HepG2 (cell line): ENCODE measurements around the gene EDN2. TPM values are rescaled to one million over a fixed set of nuclear protein-coding genes. Genes with fewer than 3 reads are reported as not detected.
A peak's percentile ranks its signal among the peaks of the same experiment; 100 is the strongest.

Experiments
- ATAC-seq: fragments of 200-7000 bp; cut with Tn5 transposase; 3 replicates; pipeline ENCODE4 v1.9.1; 2020; ENCODE audit warnings: mild to moderate bottlenecking, moderate library complexity
- BruUV-seq: library from RNA; stranded (reverse); fragments of 400-500 nt; replicated peaks from 2 replicates; lab custom pipeline; 2021; lab: Mats Ljungman, UMichigan
- CTCF ChIA-PET: fragments of 300-600 bp; formaldehyde crosslinking; extraction: SDS; loops from one replicate; lab custom pipeline; 2021; ENCODE audit warnings: low total read pairs, inconsistent platforms, low intra/inter-chr PET ratio; lab: Yijun Ruan, JAX
- POLR2A ChIA-PET: fragments of 350-600 bp; sonication (Branson Sonifier 250); formaldehyde crosslinking; loops from one replicate; lab custom pipeline; 2020; ENCODE audit warnings: antibody characterized with exemption, inconsistent platforms; lab: Yijun Ruan, JAX
- DNase-seq: peaks from one replicate; pipeline ENCODE4 v3.0.0-alpha.2; 2015; ENCODE audit warnings: low spot score
- FAIRE-seq: peaks from 3 replicates; lab custom pipeline; 2011; peaks lifted over from hg19 to GRCh38; lab: Jason Lieb, UNC
- H2AFZ ChIP-seq: one replicate; pipeline ENCODE4 v1.6.1; 2011; ENCODE audit warnings: low read length, inconsistent platforms
- H3K27ac ChIP-seq: fragments of 300-600 bp; 3 replicates; pipeline ENCODE4 v1.8.0; 2011; ENCODE audit warnings: mixed run types, mild to moderate bottlenecking, mixed read lengths, low read length, inconsistent platforms; ENCODE audit not compliant: insufficient read depth; ENCODE audit errors: extremely low read length
- H3K27me3 ChIP-seq, 2 experiments: fragments of 200-600 bp in 1 of 2; 2 replicates in 1 of 2; 3 replicates in 1 of 2; pipeline versions ENCODE4 v1.6.0 to v1.8.0; 2011; ENCODE audit warnings: low read length in 2 of 2, mild to moderate bottlenecking in 2 of 2, moderate library complexity in 2 of 2, inconsistent platforms in 1 of 2; ENCODE audit not compliant: insufficient read depth in 2 of 2, control insufficient read depth in 1 of 2
- H3K36me3 ChIP-seq, 2 experiments: fragments of 200-600 bp in 1 of 2; replicated peaks in 1 of 2; 2 replicates in 1 of 2; 3 replicates in 1 of 2; pipeline versions ENCODE4 v1.5.1 to v1.8.0; 2011; ENCODE audit warnings: low read length in 2 of 2, inconsistent platforms in 1 of 2; ENCODE audit not compliant: insufficient read depth in 2 of 2, control insufficient read depth in 1 of 2
- H3K4me1 ChIP-seq: 2 replicates; pipeline ENCODE4 v1.5.1; 2012; ENCODE audit warnings: low read length, inconsistent platforms; ENCODE audit not compliant: insufficient read depth
- H3K4me2 ChIP-seq: 2 replicates; pipeline ENCODE4 v1.6.0; 2011; ENCODE audit warnings: low read depth, low read length, inconsistent platforms
- H3K4me3 ChIP-seq, 3 experiments: fragments of 200-600 bp in 1 of 3; sonication (generic), shearing (Covaris generic) in 1 of 3; replicated peaks in 1 of 3; 2 replicates each; pipeline ENCODE4 v1.5.1; 2011 to 2016; ENCODE audit warnings: low read length in 3 of 3, inconsistent platforms in 2 of 3, low read depth in 2 of 3, mild to moderate bottlenecking in 2 of 3, control low read depth in 1 of 3, mixed read lengths in 1 of 3; ENCODE audit not compliant: insufficient read depth in 1 of 3
- H3K79me2 ChIP-seq: one replicate; pipeline ENCODE4 v1.6.1; 2011; ENCODE audit warnings: low read length, inconsistent platforms; ENCODE audit not compliant: insufficient read depth
- H3K9ac ChIP-seq: 2 replicates; pipeline ENCODE4 v1.6.0; 2011; ENCODE audit warnings: mild to moderate bottlenecking, low read depth, low read length, inconsistent platforms; ENCODE audit not compliant: insufficient read depth
- H3K9me3 ChIP-seq: 2 replicates; pipeline ENCODE4 v1.5.1; 2012; ENCODE audit warnings: mild to moderate bottlenecking, low read length
- H4K20me1 ChIP-seq: 2 replicates; pipeline ENCODE4 v1.6.0; 2011; ENCODE audit warnings: inconsistent platforms, mild to moderate bottlenecking, low read length, moderate library complexity; ENCODE audit not compliant: insufficient read depth
- ATF5 ChIP-seq: sonication (generic); formaldehyde crosslinking; IDR thresholded peaks from 2 replicates; pipeline ENCODE4 v1.4.0; 2020; ENCODE audit warnings: mild to moderate bottlenecking, low read depth, missing genetic modification reagents
- CREM ChIP-seq, 2 experiments: sonication (generic) in 1 of 2; formaldehyde crosslinking in 1 of 2; IDR thresholded peaks; 2 replicates each; pipeline versions ENCODE4 v1.4.0 to v1.6.1; 2016 to 2020; ENCODE audit warnings: antibody characterized with exemption in 1 of 2, mild to moderate bottlenecking in 1 of 2, missing genetic modification reagents in 1 of 2
- ETV5 ChIP-seq: IDR thresholded peaks from 2 replicates; pipeline ENCODE4 v1.6.1; 2018; ENCODE audit warnings: missing biosample characterization, missing genetic modification reagents, inconsistent platforms, borderline replicate concordance
- KDM2A ChIP-seq: sonication (generic); formaldehyde crosslinking; IDR thresholded peaks from 2 replicates; pipeline ENCODE4 v1.4.0; 2020; ENCODE audit warnings: low read depth, missing genetic modification reagents, borderline replicate concordance
- SMYD3 ChIP-seq: sonication (generic); formaldehyde crosslinking; IDR thresholded peaks from 2 replicates; pipeline ENCODE4 v1.8.1; 2023; ENCODE audit warnings: mild to moderate bottlenecking, missing genetic modification reagents
- SNAI1 ChIP-seq: sonication (generic); formaldehyde crosslinking; IDR thresholded peaks from 2 replicates; pipeline ENCODE4 v1.5.0; 2020; ENCODE audit warnings: mild to moderate bottlenecking, missing genetic modification reagents, borderline replicate concordance
- ZNF251 ChIP-seq: sonication (generic); formaldehyde crosslinking; IDR thresholded peaks from 2 replicates; pipeline ENCODE4 v1.9.0; 2021; ENCODE audit warnings: mild to moderate bottlenecking, missing genetic modification reagents
- ZNF468 ChIP-seq: sonication (generic); formaldehyde crosslinking; IDR thresholded peaks from 2 replicates; pipeline ENCODE4 v1.8.0; 2022; ENCODE audit warnings: mild to moderate bottlenecking, moderate library complexity, missing genetic modification reagents
- ZNF512B ChIP-seq: sonication (generic); formaldehyde crosslinking; IDR thresholded peaks from 2 replicates; pipeline ENCODE4 v1.5.1; 2020; ENCODE audit warnings: missing genetic modification reagents, mild to moderate bottlenecking, borderline replicate concordance
- ZNF776 ChIP-seq: sonication (generic); formaldehyde crosslinking; IDR thresholded peaks from 2 replicates; pipeline ENCODE4 v1.4.0; 2020; ENCODE audit warnings: mild to moderate bottlenecking, missing genetic modification reagents
- ZNF788 ChIP-seq: sonication (generic); formaldehyde crosslinking; IDR thresholded peaks from 2 replicates; pipeline ENCODE4 v1.5.0; 2020; ENCODE audit warnings: mild to moderate bottlenecking, missing genetic modification reagents, borderline replicate concordance
- ZSCAN30 ChIP-seq: sonication (generic); formaldehyde crosslinking; IDR thresholded peaks from 2 replicates; pipeline ENCODE4 v1.5.0; 2020; ENCODE audit warnings: mild to moderate bottlenecking, missing genetic modification reagents
- WGBS: methylation state at CpG from one replicate; pipeline ENCODE4 v1.1.6; 2017; ENCODE audit warnings: low lambda C conversion rate; 5-methylcytosine and 5-hydroxymethylcytosine counted together
- in situ Hi-C: cut with HindIII; loops from 2 replicates; pipeline ENCODE4 v1.10.0; 2017; ENCODE audit warnings: low pct_unique_long_range_greater_than_20kb; ENCODE audit not compliant: extremely low pct_ligation_motif_present
- intact Hi-C: fragments of 100-400 bp; cut with micrococcal nuclease; formaldehyde crosslinking; loops from one replicate; pipeline ENCODE4 v1.10.0; 2022; ENCODE audit not compliant: unreplicated experiment
- polyA plus RNA-seq, 8 experiments: library from polyadenylated mRNA; depleted of rRNA in 3 of 8; stranded (reverse) in 7 of 8; unstranded in 1 of 8; fragments of >200 nt; fragmentation: Illumina TruSeq in 4 of 8; extraction: Trizol in 4 of 8; gene quantifications; 2 replicates each; pipeline versions ENCODE4 v1.2.1 to v1.2.3, GENCODE V29; 2011 to 2016; ENCODE audit warnings: low read depth in 4 of 8, missing spikeins in 1 of 8, mixed read lengths in 1 of 8; ENCODE audit not compliant: insufficient read depth in 1 of 8
- total RNA-seq, 5 experiments: library from RNA; depleted of rRNA; stranded (reverse); fragments of >200 nt; fragmentation: Illumina TruSeq; extraction: Trizol; gene quantifications; 2 replicates each; pipeline ENCODE4 v1.2.3, GENCODE V29; 2016; ENCODE audit warnings: low read depth in 1 of 5
- TF ChIP-seq, protein P1 (sequence below): sonication (generic); formaldehyde crosslinking; IDR thresholded peaks from 2 replicates; pipeline ENCODE4 v1.4.0; 2020; ENCODE audit warnings: missing genetic modification reagents
- TF ChIP-seq, protein P2 (sequence below): sonication (generic); formaldehyde crosslinking; IDR thresholded peaks from 2 replicates; pipeline ENCODE4 v1.4.0; 2020; ENCODE audit warnings: missing genetic modification reagents

The EDN2 gene
- total and polyA plus RNA-seq, 2 of the 13 experiments (the other 11 are each of a cell fraction or from before 2014, with no cell fraction given), result not detected

DNA sequence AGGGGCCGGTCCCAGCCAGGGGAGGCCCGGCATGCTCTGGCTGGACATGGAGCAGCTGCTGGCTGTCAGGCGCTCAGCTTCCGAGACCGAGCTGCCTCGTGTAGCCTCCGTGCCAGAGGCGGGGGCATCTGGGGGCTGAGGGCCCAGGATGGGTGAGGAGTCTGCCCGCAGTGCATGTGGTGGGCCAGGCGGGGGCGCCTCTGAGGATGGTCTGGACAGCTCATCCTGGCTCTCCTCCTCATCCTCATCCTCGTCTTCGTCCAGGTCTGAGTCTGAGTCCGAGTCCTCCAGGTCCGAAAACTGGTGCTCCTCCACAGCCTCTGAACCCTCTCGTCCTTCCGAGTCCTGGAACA, 28.9 kb upstream of the EDN2 start (continued):
- TF ChIP-seq, protein P1, sequence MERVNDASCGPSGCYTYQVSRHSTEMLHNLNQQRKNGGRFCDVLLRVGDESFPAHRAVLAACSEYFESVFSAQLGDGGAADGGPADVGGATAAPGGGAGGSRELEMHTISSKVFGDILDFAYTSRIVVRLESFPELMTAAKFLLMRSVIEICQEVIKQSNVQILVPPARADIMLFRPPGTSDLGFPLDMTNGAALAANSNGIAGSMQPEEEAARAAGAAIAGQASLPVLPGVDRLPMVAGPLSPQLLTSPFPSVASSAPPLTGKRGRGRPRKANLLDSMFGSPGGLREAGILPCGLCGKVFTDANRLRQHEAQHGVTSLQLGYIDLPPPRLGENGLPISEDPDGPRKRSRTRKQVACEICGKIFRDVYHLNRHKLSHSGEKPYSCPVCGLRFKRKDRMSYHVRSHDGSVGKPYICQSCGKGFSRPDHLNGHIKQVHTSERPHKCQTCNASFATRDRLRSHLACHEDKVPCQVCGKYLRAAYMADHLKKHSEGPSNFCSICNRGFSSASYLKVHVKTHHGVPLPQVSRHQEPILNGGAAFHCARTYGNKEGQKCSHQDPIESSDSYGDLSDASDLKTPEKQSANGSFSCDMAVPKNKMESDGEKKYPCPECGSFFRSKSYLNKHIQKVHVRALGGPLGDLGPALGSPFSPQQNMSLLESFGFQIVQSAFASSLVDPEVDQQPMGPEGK (CRISPR knock-in tag), result peak; percentile 41; the same call in 1 of the 2 replicates

DNA sequence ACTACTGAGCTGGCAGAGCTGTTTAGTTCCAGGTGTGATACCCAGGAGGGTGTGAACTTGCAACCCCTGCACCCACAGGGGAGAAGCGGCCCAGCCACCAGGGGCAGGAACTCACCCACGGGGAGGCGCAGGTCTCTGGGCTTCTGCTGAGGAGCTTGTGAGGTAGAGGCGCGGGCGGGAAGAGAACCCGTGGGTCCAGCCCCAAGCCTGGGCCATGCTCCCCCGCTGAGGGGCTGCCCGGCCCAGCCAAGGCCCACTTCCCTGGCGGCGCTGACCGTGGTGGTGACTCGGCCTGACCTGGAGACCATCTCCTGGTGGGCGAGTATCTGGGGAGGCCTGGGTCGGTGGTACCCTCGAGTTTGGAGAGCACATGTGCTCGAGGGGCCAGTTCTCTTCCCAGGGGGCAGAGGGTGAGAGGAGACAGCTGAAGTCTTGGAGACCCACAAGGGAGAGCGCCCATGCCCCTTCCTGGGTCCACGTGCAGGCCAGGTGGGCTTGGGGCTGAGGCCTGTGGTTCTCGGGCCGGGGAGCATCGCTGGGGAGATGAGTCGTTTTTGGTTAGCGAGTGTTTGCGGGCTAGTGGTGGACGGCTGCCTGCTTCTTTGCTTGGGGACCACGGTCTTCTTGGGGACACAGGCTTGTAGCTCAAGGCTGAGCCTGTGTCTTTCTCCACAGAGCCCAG, 28.4 kb upstream of the EDN2 start:
- no peak overlapping the region for H3K4me3 ChIP-seq
- no peak overlapping the region for H3K27ac ChIP-seq
- H3K9ac ChIP-seq, result no peak overlapping the region
- ChIA-PET CTCF (no interaction called here), POLR2A (no interaction called here)
- intact Hi-C loops, result no loop called here
- 70% methylated on average over 11 of the region's 27 CpGs for WGBS
- H2AFZ ChIP-seq, result no peak overlapping the region
- ATAC-seq (no peak), FAIRE-seq (no peak), DNase-seq (no peak)
- no peaks in the 10 kb centered on the region for H4K20me1 ChIP-seq
- H3K27me3 ChIP-seq, result peaks cover 1 to 18% of the 10 kb centered on the region in 2 experiments; a peak in 3 of 5 replicates
- H3K4me2 ChIP-seq, result no peak overlapping the region
- BruUV-seq, result no TSS peak
- H3K36me3 ChIP-seq, result no peaks in the 10 kb centered on the region
- 0 out of 2 replicates have a peak, but pooled peaks cover 5% of the 10 kb centered on the region for H3K4me1 ChIP-seq
- in situ Hi-C loops, result no loop called here
- H3K9me3 ChIP-seq, result no peaks in the 10 kb centered on the region
- H3K79me2 ChIP-seq, result no peaks in the 10 kb centered on the region
- TF ChIP-seq ZNF512B (CRISPR knock-in tag) (no peak), ETV5 (CRISPR knock-in tag) (no peak), ZSCAN30 (CRISPR knock-in tag) (no peak), SMYD3 (CRISPR knock-in tag) (no peak), ZNF788 (CRISPR knock-in tag) (no peak), ZNF251 (CRISPR knock-in tag) (no peak), ATF5 (CRISPR knock-in tag) (no peak), ZNF776 (no peak), KDM2A (CRISPR knock-in tag) (no peak), SNAI1 (CRISPR knock-in tag) (no peak), ZNF468 (CRISPR knock-in tag) (no peak), CREM (IDR thresholded peaks at IDR 0.05) (no peak), CREM (CRISPR knock-in tag; IDR thresholded peaks at IDR 0.05) (no peak)
- TF ChIP-seq, protein P2, sequence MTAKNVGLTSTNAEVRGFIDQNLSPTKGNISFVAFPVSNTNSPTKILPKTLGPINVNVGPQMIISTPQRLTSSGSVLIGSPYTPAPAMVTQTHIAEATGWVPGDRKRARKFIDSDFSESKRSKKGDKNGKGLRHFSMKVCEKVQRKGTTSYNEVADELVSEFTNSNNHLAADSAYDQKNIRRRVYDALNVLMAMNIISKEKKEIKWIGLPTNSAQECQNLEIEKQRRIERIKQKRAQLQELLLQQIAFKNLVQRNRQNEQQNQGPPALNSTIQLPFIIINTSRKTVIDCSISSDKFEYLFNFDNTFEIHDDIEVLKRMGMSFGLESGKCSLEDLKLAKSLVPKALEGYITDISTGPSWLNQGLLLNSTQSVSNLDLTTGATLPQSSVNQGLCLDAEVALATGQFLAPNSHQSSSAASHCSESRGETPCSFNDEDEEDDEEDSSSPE (CRISPR knock-in tag), result no peak
